ENCODE measurements around the gene HEATR5A.

DNA sequence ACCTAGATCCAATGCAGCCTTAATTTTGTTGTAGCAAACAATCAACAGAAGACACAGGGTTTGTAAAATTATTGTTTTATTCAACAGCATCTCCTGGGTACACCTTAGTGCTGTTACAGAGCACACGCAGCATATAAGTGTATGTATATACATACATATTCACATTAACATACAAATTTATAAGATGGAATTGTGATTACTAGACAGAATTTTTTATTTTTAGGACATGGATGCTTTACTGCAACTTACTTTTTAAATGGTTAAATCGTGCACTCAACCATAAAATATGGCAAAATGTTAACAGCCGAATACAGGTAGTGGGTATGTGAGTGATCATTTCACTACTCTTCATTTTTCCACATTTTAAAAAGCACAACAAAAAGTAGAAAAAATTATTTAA, 16.6 kb downstream of the HEATR5A start:
- no peak for TF ChIP-seq POLR2AphosphoS5 (IDR thresholded peaks at IDR 0.05; ENCODE audit: low read length)
- no peak for TF ChIP-seq POLR2A (IDR thresholded peaks at IDR 0.05; ENCODE audit: low read depth, low read length)
- TF ChIP-seq ATF2 (IDR thresholded peaks at IDR 0.05; ENCODE audit: low read length), result no peak
- no peak for TF ChIP-seq ATF7 (IDR thresholded peaks at IDR 0.05; ENCODE audit: low read depth)
- no peak for TF ChIP-seq RB1 (IDR thresholded peaks at IDR 0.05; ENCODE audit: borderline replicate concordance)
- no peak for TF ChIP-seq HDAC2 (IDR thresholded peaks at IDR 0.05)
- no peak for TF ChIP-seq MAX (IDR thresholded peaks at IDR 0.05; ENCODE audit: low read depth, low read length)
- TF ChIP-seq, protein P1, sequence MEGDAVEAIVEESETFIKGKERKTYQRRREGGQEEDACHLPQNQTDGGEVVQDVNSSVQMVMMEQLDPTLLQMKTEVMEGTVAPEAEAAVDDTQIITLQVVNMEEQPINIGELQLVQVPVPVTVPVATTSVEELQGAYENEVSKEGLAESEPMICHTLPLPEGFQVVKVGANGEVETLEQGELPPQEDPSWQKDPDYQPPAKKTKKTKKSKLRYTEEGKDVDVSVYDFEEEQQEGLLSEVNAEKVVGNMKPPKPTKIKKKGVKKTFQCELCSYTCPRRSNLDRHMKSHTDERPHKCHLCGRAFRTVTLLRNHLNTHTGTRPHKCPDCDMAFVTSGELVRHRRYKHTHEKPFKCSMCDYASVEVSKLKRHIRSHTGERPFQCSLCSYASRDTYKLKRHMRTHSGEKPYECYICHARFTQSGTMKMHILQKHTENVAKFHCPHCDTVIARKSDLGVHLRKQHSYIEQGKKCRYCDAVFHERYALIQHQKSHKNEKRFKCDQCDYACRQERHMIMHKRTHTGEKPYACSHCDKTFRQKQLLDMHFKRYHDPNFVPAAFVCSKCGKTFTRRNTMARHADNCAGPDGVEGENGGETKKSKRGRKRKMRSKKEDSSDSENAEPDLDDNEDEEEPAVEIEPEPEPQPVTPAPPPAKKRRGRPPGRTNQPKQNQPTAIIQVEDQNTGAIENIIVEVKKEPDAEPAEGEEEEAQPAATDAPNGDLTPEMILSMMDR (IDR thresholded peaks at IDR 0.05 in 2 of 3, conservative IDR thresholded peaks at IDR 0.05 in 1 of 3; ENCODE audit: control insufficient read depth in 2 of 3, extremely low read depth in 1 of 3, insufficient read depth in 1 of 3, low read depth in 3 of 3, low read length in 3 of 3), result no peak
- no peak for TF ChIP-seq SRF (IDR thresholded peaks at IDR 0.05; ENCODE audit: low read depth in 2 of 2, low read length in 2 of 2)
- TF ChIP-seq RAD21 (IDR thresholded peaks at IDR 0.05; ENCODE audit: insufficient read depth, low read depth, low read length), result no peak
- TF ChIP-seq LARP7 (IDR thresholded peaks at IDR 0.05), result no peak
- no peak for TF ChIP-seq RCOR1 (conservative IDR thresholded peaks at IDR 0.05; ENCODE audit: low read depth, low read length)
- TF ChIP-seq MTA3 (IDR thresholded peaks at IDR 0.05; ENCODE audit: borderline replicate concordance, low read length), result no peak
- TF ChIP-seq, protein P2, sequence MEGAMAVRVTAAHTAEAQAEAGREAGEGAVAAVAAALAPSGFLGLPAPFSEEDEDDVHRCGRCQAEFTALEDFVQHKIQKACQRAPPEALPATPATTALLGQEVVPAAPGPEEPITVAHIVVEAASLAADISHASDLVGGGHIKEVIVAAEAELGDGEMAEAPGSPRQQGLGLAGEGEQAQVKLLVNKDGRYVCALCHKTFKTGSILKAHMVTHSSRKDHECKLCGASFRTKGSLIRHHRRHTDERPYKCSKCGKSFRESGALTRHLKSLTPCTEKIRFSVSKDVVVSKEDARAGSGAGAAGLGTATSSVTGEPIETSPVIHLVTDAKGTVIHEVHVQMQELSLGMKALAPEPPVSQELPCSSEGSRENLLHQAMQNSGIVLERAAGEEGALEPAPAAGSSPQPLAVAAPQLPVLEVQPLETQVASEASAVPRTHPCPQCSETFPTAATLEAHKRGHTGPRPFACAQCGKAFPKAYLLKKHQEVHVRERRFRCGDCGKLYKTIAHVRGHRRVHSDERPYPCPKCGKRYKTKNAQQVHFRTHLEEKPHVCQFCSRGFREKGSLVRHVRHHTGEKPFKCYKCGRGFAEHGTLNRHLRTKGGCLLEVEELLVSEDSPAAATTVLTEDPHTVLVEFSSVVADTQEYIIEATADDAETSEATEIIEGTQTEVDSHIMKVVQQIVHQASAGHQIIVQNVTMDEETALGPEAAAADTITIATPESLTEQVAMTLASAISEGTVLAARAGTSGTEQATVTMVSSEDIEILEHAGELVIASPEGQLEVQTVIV (IDR thresholded peaks at IDR 0.05; ENCODE audit: borderline replicate concordance, partially characterized antibody), result no peak
